Smooth muscle cell of bladder (primary cell): ENCODE results near the gene OPA3. TPM values are rescaled to one million over a fixed set of nuclear protein-coding genes. Genes with fewer than 3 reads are reported as not detected.

Experiments used
- total RNA-seq: library from RNA; depleted of rRNA; stranded (reverse); fragments of >200 nt; gene quantifications from 2 replicates; pipeline ENCODE4 v1.2.3, GENCODE V29; 2014

OPA3 gene
- total RNA-seq, result 3.7 and 4.2 TPM in 2 replicates

DNA sequence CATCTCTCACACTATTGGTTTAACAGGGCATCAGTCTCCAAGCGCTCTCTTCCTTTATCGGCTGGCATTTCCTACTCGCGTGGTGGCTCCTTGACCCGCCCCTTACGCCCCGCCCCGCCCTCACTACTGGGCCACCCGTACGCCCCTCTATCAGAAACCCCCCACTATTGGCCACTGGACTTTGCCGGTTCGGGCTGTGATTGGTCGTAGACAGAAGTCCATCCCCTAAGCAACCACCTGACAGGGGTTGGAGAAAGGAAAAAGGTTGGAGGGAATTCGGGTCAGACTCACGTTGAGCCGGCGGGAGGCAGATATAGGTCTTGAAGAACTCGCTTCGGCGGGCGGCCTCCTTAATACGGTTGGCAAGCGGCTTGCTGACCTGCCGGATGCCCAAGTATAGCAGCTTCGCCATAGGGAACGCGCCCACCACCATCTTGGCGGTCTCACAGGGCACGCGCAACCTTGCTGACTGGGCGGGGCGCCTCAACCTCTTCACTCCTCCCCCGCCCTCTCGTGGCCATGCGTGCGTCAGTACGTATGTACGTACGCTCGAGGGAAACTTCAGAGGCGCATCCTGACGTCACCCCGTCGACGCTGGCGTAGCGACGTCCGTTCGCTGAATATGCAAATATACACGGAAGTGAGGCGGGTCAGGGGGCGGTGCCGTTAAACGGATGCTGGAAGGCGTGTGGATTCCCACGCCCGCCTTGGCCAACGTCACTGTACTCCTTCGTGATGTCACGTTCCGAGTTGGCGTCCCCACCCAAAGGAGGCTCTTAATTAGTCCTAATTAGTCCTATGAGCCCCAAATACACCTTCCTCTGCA, at the start of gene OPA3:
TSS of gene OPA3 (minus strand) at position 471 of the 826 bp plus-strand sequence. CDS start at position 433, 38 bp downstream.

GRCh38 chr19:45601524-45602374, 17.1 kb upstream of the OPA3 start, which contains the start of gene GPR4:
TSS of gene GPR4 (minus strand) at chr19:45602212. CDS start at chr19:45591866, 10,346 bp downstream.

DNA sequence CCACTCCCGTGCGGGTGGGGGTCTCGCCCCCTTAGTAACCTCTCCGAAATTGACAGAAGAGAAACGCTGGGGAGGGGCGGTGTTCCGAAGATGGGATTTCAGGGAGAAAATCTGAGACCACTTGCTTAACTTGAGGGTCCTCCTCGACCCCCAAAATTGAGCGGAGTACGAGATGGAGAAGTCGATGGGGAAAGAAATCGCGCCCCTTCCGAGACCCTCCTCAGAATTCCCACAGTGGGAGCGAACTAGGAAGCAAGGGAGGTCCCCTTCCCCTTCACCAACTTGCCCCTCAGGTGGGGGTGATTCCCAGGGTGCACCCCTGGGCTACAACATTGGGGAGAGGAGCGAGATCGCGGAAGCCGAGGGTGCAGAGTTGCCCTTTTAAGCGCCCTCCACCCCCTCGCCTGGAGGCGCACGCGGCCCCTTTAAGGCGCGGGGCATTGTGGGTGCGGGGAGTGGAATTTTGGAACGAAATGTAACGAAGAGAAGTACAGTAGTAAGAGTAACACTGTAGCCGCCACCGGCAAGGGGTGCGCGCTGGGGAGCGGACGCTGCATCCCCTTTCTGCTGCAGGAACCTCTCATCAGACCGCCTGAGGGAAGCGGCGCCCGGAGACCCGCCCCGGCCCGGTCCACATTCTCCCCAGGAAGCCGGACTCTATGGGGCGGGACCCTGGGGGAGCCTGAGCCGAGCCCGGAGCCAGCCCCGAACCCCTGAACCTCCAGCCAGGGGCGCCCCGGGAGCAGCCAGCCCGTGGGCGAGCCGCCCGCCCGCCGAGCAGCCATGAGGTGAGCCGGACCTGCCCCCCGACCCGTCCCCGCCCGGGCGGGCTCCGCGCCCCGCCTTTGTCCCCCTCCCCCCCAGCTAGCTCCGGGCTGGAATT, 77.4 kb downstream of the OPA3 start, which contains the start of gene VASP:
TSS of gene VASP (plus strand) at position 491 of the 883 bp plus-strand sequence. CDS start at position 784, 293 bp downstream.

GRCh38 chr19:45498411-45499195, 86.0 kb downstream of the OPA3 start, which contains the start of gene PPM1N:
TSS of gene PPM1N (plus strand) at chr19:45498443. CDS start at chr19:45498473, 30 bp downstream.

Other genes with a start within 250 kb of the OPA3 start
- gene KLC3, start 244.1 kb downstream of the OPA3 start, total RNA-seq, result under 0.01 and 0.09 TPM in 2 replicates
- gene ERCC2, start 214.2 kb downstream of the OPA3 start, total RNA-seq, result 19.6 and 27.3 TPM in 2 replicates
- gene PPP1R13L, start 179.7 kb downstream of the OPA3 start, total RNA-seq, result 1.6 and 1.7 TPM in 2 replicates
- gene POLR1G, start 178.2 kb downstream of the OPA3 start, total RNA-seq, result 2.8 and 5.4 TPM in 2 replicates
- 76.4 and 88.5 TPM in 2 replicates for gene ERCC1, start 160.9 kb downstream of the OPA3 start, total RNA-seq
- gene FOSB, start 116.8 kb downstream of the OPA3 start, total RNA-seq, result 0.57 and 2.7 TPM in 2 replicates
- 4.7 and 5.9 TPM in 2 replicates for gene RTN2, start 87.8 kb downstream of the OPA3 start, total RNA-seq
- 1.4 and 2.6 TPM in 2 replicates for gene PPM1N, start 86.4 kb downstream of the OPA3 start, total RNA-seq
- 41.0 and 46.4 TPM in 2 replicates for gene VASP, start 77.3 kb downstream of the OPA3 start, total RNA-seq
- gene GPR4, start 17.4 kb upstream of the OPA3 start, total RNA-seq, result not detected in 2 replicates
- 27.9 and 36.7 TPM in 2 replicates for gene EML2, start 54.6 kb upstream of the OPA3 start, total RNA-seq
- gene GIPR, start 83.4 kb upstream of the OPA3 start, total RNA-seq, result 0.09 and 0.14 TPM in 2 replicates
- 780 and 863 TPM in 2 replicates for gene SNRPD2, start 107.2 kb upstream of the OPA3 start, total RNA-seq
- gene QPCTL, start 107.9 kb upstream of the OPA3 start, total RNA-seq, result 17.2 and 19.1 TPM in 2 replicates
- 2.0 and 2.6 TPM in 2 replicates for gene FBXO46, start 146.1 kb upstream of the OPA3 start, total RNA-seq
- not detected in 2 replicates for gene MEIOSIN, start 148.6 kb upstream of the OPA3 start, total RNA-seq
- 6.8 and 8.0 TPM in 2 replicates for gene SIX5, start 184.4 kb upstream of the OPA3 start, total RNA-seq
- gene DMPK, start 197.7 kb upstream of the OPA3 start, total RNA-seq, result 28.0 and 70.8 TPM in 2 replicates
- gene DMWD, start 208.0 kb upstream of the OPA3 start, total RNA-seq, result 20.2 and 27.5 TPM in 2 replicates
- gene RSPH6A, start 230.5 kb upstream of the OPA3 start, total RNA-seq, result 0.09 and 0.14 TPM in 2 replicates